ENCODE data around the gene MBD5.

DNA sequence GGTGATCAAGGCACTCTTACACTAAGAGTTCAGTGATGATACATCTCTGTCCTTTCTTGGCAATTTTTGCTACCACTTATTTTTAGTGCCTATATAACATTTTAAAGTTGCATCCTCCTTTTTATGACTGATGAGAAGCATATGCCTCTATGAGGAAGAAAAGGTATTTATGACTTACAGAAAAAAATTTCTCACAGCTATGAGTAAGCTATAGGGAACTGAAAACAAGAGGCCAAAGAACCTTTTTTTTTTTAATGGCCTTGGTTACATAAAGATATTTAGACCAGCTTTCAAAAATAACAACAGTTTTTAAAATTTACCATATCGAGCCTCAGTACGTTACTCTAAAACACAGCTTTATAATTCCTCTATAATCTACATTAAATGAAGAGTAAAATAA lies 21.3 kb downstream of the MBD5 start:
- TF ChIP-seq, protein P1, sequence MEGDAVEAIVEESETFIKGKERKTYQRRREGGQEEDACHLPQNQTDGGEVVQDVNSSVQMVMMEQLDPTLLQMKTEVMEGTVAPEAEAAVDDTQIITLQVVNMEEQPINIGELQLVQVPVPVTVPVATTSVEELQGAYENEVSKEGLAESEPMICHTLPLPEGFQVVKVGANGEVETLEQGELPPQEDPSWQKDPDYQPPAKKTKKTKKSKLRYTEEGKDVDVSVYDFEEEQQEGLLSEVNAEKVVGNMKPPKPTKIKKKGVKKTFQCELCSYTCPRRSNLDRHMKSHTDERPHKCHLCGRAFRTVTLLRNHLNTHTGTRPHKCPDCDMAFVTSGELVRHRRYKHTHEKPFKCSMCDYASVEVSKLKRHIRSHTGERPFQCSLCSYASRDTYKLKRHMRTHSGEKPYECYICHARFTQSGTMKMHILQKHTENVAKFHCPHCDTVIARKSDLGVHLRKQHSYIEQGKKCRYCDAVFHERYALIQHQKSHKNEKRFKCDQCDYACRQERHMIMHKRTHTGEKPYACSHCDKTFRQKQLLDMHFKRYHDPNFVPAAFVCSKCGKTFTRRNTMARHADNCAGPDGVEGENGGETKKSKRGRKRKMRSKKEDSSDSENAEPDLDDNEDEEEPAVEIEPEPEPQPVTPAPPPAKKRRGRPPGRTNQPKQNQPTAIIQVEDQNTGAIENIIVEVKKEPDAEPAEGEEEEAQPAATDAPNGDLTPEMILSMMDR (optimal IDR thresholded peaks at IDR 0.05 in 1 of 3, IDR thresholded peaks at IDR 0.05 in 1 of 3, conservative IDR thresholded peaks at IDR 0.05 in 1 of 3; ENCODE audit: extremely low read depth in 1 of 3, insufficient read depth in 2 of 3, low read length in 3 of 3): no peak
- TF ChIP-seq EZH2 (IDR thresholded peaks at IDR 0.05; ENCODE audit: low read length): no peak
